Liver (tissue), 9 donors: Measurements from ENCODE around the gene DNAI2. TPM values are rescaled to one million over a fixed set of nuclear protein-coding genes. Genes with fewer than 3 reads are reported as not detected.

ENCODE experiments used
- DNase-seq: peaks from one replicate; pipeline ENCODE4 v3.0.0-alpha.2; 2017; ENCODE audit warnings: low spot score
- H3K27ac ChIP-seq, 2 donors: one replicate each; pipeline ENCODE4 v1.7.0; 2013; ENCODE audit warnings: inconsistent platforms in 2 of 2, low read length in 2 of 2, control low read depth in 1 of 2, low read depth in 1 of 2, mild to moderate bottlenecking in 1 of 2
- H3K27me3 ChIP-seq, 4 donors: one replicate each; pipeline versions ENCODE4 v1.6.1 to v1.7.0; 2013; ENCODE audit warnings: low read length in 3 of 4, inconsistent platforms in 1 of 4, mild to moderate bottlenecking in 1 of 4, moderate library complexity in 1 of 4; ENCODE audit not compliant: control insufficient read depth in 4 of 4, insufficient read depth in 4 of 4
- H3K36me3 ChIP-seq, 4 donors: one replicate each; pipeline versions ENCODE4 v1.6.1 to v1.7.0; 2013; ENCODE audit warnings: low read length in 3 of 4, mild to moderate bottlenecking in 3 of 4, low read depth in 1 of 4, moderate library complexity in 1 of 4; ENCODE audit not compliant: control insufficient read depth in 4 of 4, insufficient read depth in 3 of 4
- H3K4me1 ChIP-seq, 4 donors: one replicate each; pipeline versions ENCODE4 v1.6.1 to v1.7.0; 2013; ENCODE audit warnings: low read length in 3 of 4, mild to moderate bottlenecking in 3 of 4, moderate library complexity in 1 of 4; ENCODE audit not compliant: control insufficient read depth in 4 of 4, insufficient read depth in 4 of 4
- H3K4me3 ChIP-seq, 3 donors: one replicate each; pipeline versions ENCODE4 v1.6.1 to v1.7.0; 2013; ENCODE audit warnings: low read length in 3 of 3, control low read depth in 1 of 3, low read depth in 1 of 3, mild to moderate bottlenecking in 1 of 3
- H3K9ac ChIP-seq, 2 donors: one replicate each; pipeline ENCODE4 v1.7.0; 2013; ENCODE audit warnings: low read length in 2 of 2, mild to moderate bottlenecking in 2 of 2, moderate library complexity in 2 of 2, control low read depth in 1 of 2, low read depth in 1 of 2
- H3K9me3 ChIP-seq, 4 donors: one replicate each; pipeline versions ENCODE4 v1.6.1 to v1.7.0; 2013; ENCODE audit warnings: low read length in 3 of 4; ENCODE audit not compliant: control insufficient read depth in 4 of 4
- ATF3 ChIP-seq: IDR thresholded peaks from 2 replicates; pipeline ENCODE4 v1.6.1; 2016; ENCODE audit warnings: antibody characterized with exemption
- CTCF ChIP-seq: fragments of 150-350 bp; IDR thresholded peaks from 2 replicates; pipeline ENCODE4 v1.5.1; 2017; ENCODE audit warnings: improper control_type of control experiment, low read depth, low read length; ENCODE audit not compliant: missing input control
- EGR1 ChIP-seq, 2 donors: IDR thresholded peaks; 2 replicates each; pipeline ENCODE4 v1.6.1; 2016 to 2018; ENCODE audit warnings: antibody characterized with exemption in 2 of 2, low read depth in 2 of 2
- HNF4A ChIP-seq, 2 donors: conservative IDR thresholded peaks; 2 replicates each; pipeline ENCODE4 v1.6.1; 2016; ENCODE audit warnings: antibody characterized with exemption in 2 of 2, mild to moderate bottlenecking in 2 of 2
- HNF4G ChIP-seq: IDR thresholded peaks from 2 replicates; pipeline ENCODE4 v1.6.1; 2016; ENCODE audit warnings: antibody characterized with exemption
- MAX ChIP-seq: IDR thresholded peaks from 2 replicates; pipeline ENCODE4 v1.6.1; 2016; ENCODE audit warnings: antibody characterized with exemption
- NR2F2 ChIP-seq: IDR thresholded peaks from 2 replicates; pipeline ENCODE4 v1.6.1; 2016; ENCODE audit warnings: antibody characterized with exemption
- RAD21 ChIP-seq, 2 donors: IDR thresholded peaks; 2 replicates each; pipeline ENCODE4 v1.6.1; 2016; ENCODE audit warnings: antibody characterized with exemption in 2 of 2, mild to moderate bottlenecking in 2 of 2
- REST ChIP-seq: IDR thresholded peaks from 2 replicates; pipeline ENCODE4 v1.6.1; 2016; ENCODE audit warnings: antibody characterized with exemption, mild to moderate bottlenecking
- RXRA ChIP-seq, 2 donors: IDR thresholded peaks; 2 replicates each; pipeline ENCODE4 v1.6.1; 2017 to 2018; ENCODE audit warnings: antibody characterized with exemption in 2 of 2, mild to moderate bottlenecking in 1 of 2
- SP1 ChIP-seq: IDR thresholded peaks from 2 replicates; pipeline ENCODE4 v1.6.1; 2018; ENCODE audit warnings: antibody characterized with exemption, mild to moderate bottlenecking
- TAF1 ChIP-seq: conservative IDR thresholded peaks from 2 replicates; pipeline ENCODE4 v1.6.1; 2016; ENCODE audit warnings: antibody characterized with exemption, mild to moderate bottlenecking
- YY1 ChIP-seq: IDR thresholded peaks from 2 replicates; pipeline ENCODE4 v1.6.1; 2016; ENCODE audit warnings: antibody characterized with exemption, mild to moderate bottlenecking
- ZBTB33 ChIP-seq: IDR thresholded peaks from 2 replicates; pipeline ENCODE4 v1.6.1; 2016; ENCODE audit warnings: antibody characterized with exemption
- WGBS: extraction: QIAGEN DNeasy Blood & Tissue Kit; methylation state at CpG from one replicate; pipeline ENCODE4 v1.1.7; 2013; 5-methylcytosine and 5-hydroxymethylcytosine counted together
- polyA plus RNA-seq, 2 donors: library from polyadenylated mRNA; stranded (reverse) in 1 of 2; unstranded in 1 of 2; fragments of 200-250 nt in 1 of 2; fragments of >200 nt in 1 of 2; fragmentation: Nextera tagmentation in 1 of 2; extraction: Ambion mirVana in 1 of 2; gene quantifications; one replicate each; pipeline versions ENCODE4 v1.2.1 to v1.2.3, GENCODE V29; 2013 to 2015
- total RNA-seq, 2 donors: library from RNA; depleted of rRNA; stranded (reverse); fragments of >200 nt; gene quantifications; one replicate each; pipeline ENCODE4 v1.2.3, GENCODE V29; 2014
- donor health status: healthy.
- donor health status: healthy.
- donor health status: healthy.
- donor health status: healthy.
- donor health status: healthy.

Gene DNAI2
- total and polyA plus RNA-seq, 4 donors = not detected

DNA sequence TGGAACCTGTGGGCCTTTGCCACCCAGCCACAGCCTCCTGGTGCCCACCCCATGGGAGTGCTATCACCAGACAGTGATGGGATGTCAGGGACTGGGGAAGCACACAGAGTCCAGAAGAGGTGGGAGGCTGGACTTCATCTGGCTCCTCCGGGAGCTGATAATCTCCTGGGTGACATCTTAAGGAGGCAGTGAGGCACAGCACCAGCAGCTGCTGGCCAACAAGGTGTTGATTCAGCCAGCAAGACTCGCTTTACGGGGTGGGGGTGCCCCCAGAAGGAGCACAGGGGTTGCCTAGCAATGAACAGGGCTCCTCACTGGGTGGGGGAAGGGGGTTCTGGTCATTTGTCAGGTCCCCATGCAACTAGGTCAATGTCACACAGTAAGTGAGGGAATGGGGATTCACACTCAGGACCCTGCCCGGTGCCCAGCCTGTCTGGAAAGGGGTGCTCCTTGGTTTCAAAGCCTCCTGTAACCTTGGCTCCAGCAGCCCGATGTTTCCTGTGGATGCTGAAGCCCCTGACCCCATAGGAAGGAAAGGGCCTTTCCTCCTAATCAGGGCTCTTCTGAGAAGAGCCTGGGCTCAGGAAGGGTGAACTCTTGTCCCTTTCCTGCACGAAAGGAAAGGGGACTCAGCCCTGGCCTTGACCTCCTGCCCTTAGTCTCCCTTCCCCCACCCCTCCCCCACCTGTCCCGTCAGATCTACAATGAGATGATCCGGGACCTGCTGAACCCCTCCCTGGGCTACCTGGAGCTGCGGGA lies 69.7 kb downstream of the DNAI2 start:
- no peak overlapping the region for H3K9ac ChIP-seq
- no peak for DNase-seq
- H3K36me3 ChIP-seq = no peaks in the 10 kb centered on the region
- H3K27ac ChIP-seq = no peak overlapping the region
- TF ChIP-seq RXRA (IDR thresholded peaks at IDR 0.05) = no peak
- TF ChIP-seq ZBTB33 = no peak
- peak; percentile 98 for TF ChIP-seq NR2F2
- peaks cover 0 to 2% (median 0%) of the 10 kb centered on the region in 4 donors for H3K4me1 ChIP-seq
- H3K27me3 ChIP-seq = peaks cover 0 to 10% (median 0%) of the 10 kb centered on the region in 4 donors
- no peak overlapping the region for H3K4me3 ChIP-seq
- H3K9me3 ChIP-seq = no peaks in the 10 kb centered on the region
- 47% methylated on average over 9 of the region's 9 CpGs for WGBS

- Histone ChIP-seq H3K4me1 (peaks cover 0 to 2% (median 0%) of the 10 kb centered on the region in 4 donors), H3K4me3 (no peak overlapping the region), H3K9me3 (no peaks in the 10 kb centered on the region), H3K27ac (no peak overlapping the region), H3K27me3 (peaks cover 0 to 11% (median 0%) of the 10 kb centered on the region in 4 donors), H3K9ac (no peak overlapping the region), H3K36me3 (no peaks in the 10 kb centered on the region)
- 75% methylated on average over 21 of the region's 21 CpGs for WGBS
- DNase-seq = no peak
- TF ChIP-seq HNF4G (no peak), ZBTB33 (no peak), EGR1 (IDR thresholded peaks at IDR 0.05; ENCODE audit: low read depth in 2 of 2) (no peak), SP1 (no peak), CTCF (no peak), ATF3 (no peak), YY1 (no peak), HNF4A (conservative IDR thresholded peaks at IDR 0.05) (no peak), MAX (no peak), REST (no peak), RAD21 (IDR thresholded peaks at IDR 0.05) (no peak), TAF1 (no peak), NR2F2 (no peak)
Observed at GRCh38 chr17:74344658-74345057, 70.6 kb downstream of the DNAI2 start.
